HEK293 (cell line): ENCODE data around the gene CLMN.

Experiments
- CTCF ChIA-PET: fragments of 350-600 bp; formaldehyde crosslinking; extraction: SDS; loops from one replicate; lab custom pipeline; 2021; ENCODE audit warnings: antibody characterized with exemption; lab: Yijun Ruan, JAX
- POLR2A ChIA-PET: fragments of 300-600 bp; formaldehyde crosslinking; extraction: SDS; loops from one replicate; lab custom pipeline; 2020; ENCODE audit warnings: antibody characterized with exemption, inconsistent platforms; lab: Yijun Ruan, JAX
- H3K27ac ChIP-seq: fragments of 200-500 bp; sonication (Bioruptor generic); 2 replicates; pipeline ENCODE4 v1.5.1; 2014; ENCODE audit warnings: low read depth, low read length, control low read depth, inconsistent platforms; ENCODE audit errors: extremely low read depth
- H3K36me3 ChIP-seq, 2 experiments: fragments of 200-500 bp in 1 of 2; sonication (Bioruptor generic) in 1 of 2; 1 replicate in 1 of 2; 2 replicates in 1 of 2; pipeline ENCODE4 v1.5.1; 2014 to 2017; ENCODE audit warnings: inconsistent platforms in 2 of 2, low read length in 2 of 2; ENCODE audit not compliant: control insufficient read depth in 2 of 2, insufficient read depth in 1 of 2
- H3K4me1 ChIP-seq: fragments of 200-500 bp; sonication (Bioruptor generic); 2 replicates; pipeline ENCODE4 v1.5.1; 2014; ENCODE audit warnings: mild to moderate bottlenecking, low read length, inconsistent platforms; ENCODE audit not compliant: control insufficient read depth, insufficient read depth
- H3K4me3 ChIP-seq: 2 replicates; pipeline ENCODE4 v1.5.1; 2011; ENCODE audit warnings: low read depth, mild to moderate bottlenecking, control low read depth, low read length, moderate library complexity
- H3K9me3 ChIP-seq: fragments of 200-500 bp; sonication (Bioruptor generic); 2 replicates; pipeline ENCODE4 v1.5.1; 2014; ENCODE audit warnings: low read depth, low read length, inconsistent platforms; ENCODE audit not compliant: control insufficient read depth, insufficient read depth
- BCL11B ChIP-seq: fragments of 450-650 bp; formaldehyde crosslinking; IDR thresholded peaks from 2 replicates; pipeline ENCODE4 v1.5.1; 2016; ENCODE audit warnings: low read depth, missing biosample characterization, missing genetic modification characterization
- GLIS1 ChIP-seq: fragments of 450-650 bp; formaldehyde crosslinking; IDR thresholded peaks from 2 replicates; pipeline ENCODE4 v1.5.1; 2016; ENCODE audit warnings: missing biosample characterization, missing genetic modification characterization
- PRDM1 ChIP-seq: fragments of 450-650 bp; formaldehyde crosslinking; IDR thresholded peaks from 2 replicates; pipeline ENCODE4; 2016; ENCODE audit warnings: missing biosample characterization, missing genetic modification characterization
- SP3 ChIP-seq: fragments of 450-650 bp; formaldehyde crosslinking; IDR thresholded peaks from 2 replicates; pipeline ENCODE4 v1.5.1; 2016; ENCODE audit warnings: missing biosample characterization, missing genetic modification characterization
- ZEB2 ChIP-seq: fragments of 450-650 bp; formaldehyde crosslinking; IDR thresholded peaks from 2 replicates; pipeline ENCODE4 v1.5.1; 2016; ENCODE audit warnings: missing biosample characterization, missing genetic modification characterization
- ZFP41 ChIP-seq: fragments of 450-650 bp; formaldehyde crosslinking; IDR thresholded peaks from 2 replicates; pipeline ENCODE4 v1.5.1; 2016; ENCODE audit warnings: missing biosample characterization, missing genetic modification characterization, borderline replicate concordance
- ZNF112 ChIP-seq: fragments of 450-650 bp; formaldehyde crosslinking; IDR thresholded peaks from 2 replicates; pipeline ENCODE4 v1.5.0; 2017; ENCODE audit warnings: missing biosample characterization, missing genetic modification characterization
- ZNF175 ChIP-seq: fragments of 450-650 bp; formaldehyde crosslinking; IDR thresholded peaks from 2 replicates; pipeline ENCODE4 v1.5.1; 2016; ENCODE audit warnings: missing biosample characterization, missing genetic modification characterization
- ZNF19 ChIP-seq: fragments of 450-650 bp; formaldehyde crosslinking; IDR thresholded peaks from 2 replicates; pipeline ENCODE4; 2016; ENCODE audit warnings: missing biosample characterization, missing genetic modification characterization, low read depth
- ZNF2 ChIP-seq: fragments of 450-650 bp; formaldehyde crosslinking; IDR thresholded peaks from 2 replicates; pipeline ENCODE4 v1.5.1; 2016; ENCODE audit warnings: missing biosample characterization, missing genetic modification characterization
- ZNF23 ChIP-seq: fragments of 450-650 bp; formaldehyde crosslinking; IDR thresholded peaks from 2 replicates; pipeline ENCODE4 v1.5.1; 2016; ENCODE audit warnings: missing biosample characterization, missing genetic modification characterization, borderline replicate concordance
- ZNF354C ChIP-seq: fragments of 450-650 bp; formaldehyde crosslinking; IDR thresholded peaks from 2 replicates; pipeline ENCODE4 v1.5.1; 2016; ENCODE audit warnings: missing biosample characterization, missing genetic modification characterization, low read depth, borderline replicate concordance
- ZNF423 ChIP-seq: fragments of 450-650 bp; formaldehyde crosslinking; IDR thresholded peaks from 2 replicates; pipeline ENCODE4 v1.5.1; 2016; ENCODE audit warnings: missing biosample characterization, missing genetic modification characterization
- ZNF529 ChIP-seq: fragments of 450-650 bp; formaldehyde crosslinking; IDR thresholded peaks from 2 replicates; pipeline ENCODE4 v1.5.1; 2017; ENCODE audit warnings: missing genetic modification characterization, missing biosample characterization; ENCODE audit not compliant: insufficient replicate concordance
- ZNF548 ChIP-seq: fragments of 450-650 bp; formaldehyde crosslinking; IDR thresholded peaks from 2 replicates; pipeline ENCODE4 v1.5.1; 2016; ENCODE audit warnings: missing biosample characterization, missing genetic modification characterization
- ZNF658 ChIP-seq: fragments of 450-650 bp; formaldehyde crosslinking; IDR thresholded peaks from 2 replicates; pipeline ENCODE4; 2016; ENCODE audit warnings: missing biosample characterization, missing genetic modification characterization
- ZNF660 ChIP-seq: fragments of 450-650 bp; IDR thresholded peaks from 2 replicates; pipeline ENCODE4 v1.5.1; 2018; ENCODE audit warnings: missing biosample characterization, mild to moderate bottlenecking, missing genetic modification characterization
- TF ChIP-seq, protein P1 (sequence below): fragments of 450-650 bp; formaldehyde crosslinking; IDR thresholded peaks from 2 replicates; pipeline ENCODE4 v1.5.1; 2016; ENCODE audit warnings: missing biosample characterization, missing genetic modification characterization
- TF ChIP-seq, protein P2 (sequence below): fragments of 450-650 bp; formaldehyde crosslinking; IDR thresholded peaks from 2 replicates; pipeline ENCODE4 v1.5.1; 2016; ENCODE audit warnings: missing biosample characterization, missing genetic modification characterization
- TF ChIP-seq, protein P3 (sequence below): fragments of 450-650 bp; formaldehyde crosslinking; IDR thresholded peaks from 2 replicates; pipeline ENCODE4 v1.5.0; 2017; ENCODE audit warnings: missing biosample characterization, missing genetic modification characterization, borderline replicate concordance
- TF ChIP-seq, protein P4 (sequence below): fragments of 450-650 bp; formaldehyde crosslinking; IDR thresholded peaks from 2 replicates; pipeline ENCODE4 v1.5.1; 2016; ENCODE audit warnings: missing biosample characterization, missing genetic modification characterization

The CLMN gene

DNA sequence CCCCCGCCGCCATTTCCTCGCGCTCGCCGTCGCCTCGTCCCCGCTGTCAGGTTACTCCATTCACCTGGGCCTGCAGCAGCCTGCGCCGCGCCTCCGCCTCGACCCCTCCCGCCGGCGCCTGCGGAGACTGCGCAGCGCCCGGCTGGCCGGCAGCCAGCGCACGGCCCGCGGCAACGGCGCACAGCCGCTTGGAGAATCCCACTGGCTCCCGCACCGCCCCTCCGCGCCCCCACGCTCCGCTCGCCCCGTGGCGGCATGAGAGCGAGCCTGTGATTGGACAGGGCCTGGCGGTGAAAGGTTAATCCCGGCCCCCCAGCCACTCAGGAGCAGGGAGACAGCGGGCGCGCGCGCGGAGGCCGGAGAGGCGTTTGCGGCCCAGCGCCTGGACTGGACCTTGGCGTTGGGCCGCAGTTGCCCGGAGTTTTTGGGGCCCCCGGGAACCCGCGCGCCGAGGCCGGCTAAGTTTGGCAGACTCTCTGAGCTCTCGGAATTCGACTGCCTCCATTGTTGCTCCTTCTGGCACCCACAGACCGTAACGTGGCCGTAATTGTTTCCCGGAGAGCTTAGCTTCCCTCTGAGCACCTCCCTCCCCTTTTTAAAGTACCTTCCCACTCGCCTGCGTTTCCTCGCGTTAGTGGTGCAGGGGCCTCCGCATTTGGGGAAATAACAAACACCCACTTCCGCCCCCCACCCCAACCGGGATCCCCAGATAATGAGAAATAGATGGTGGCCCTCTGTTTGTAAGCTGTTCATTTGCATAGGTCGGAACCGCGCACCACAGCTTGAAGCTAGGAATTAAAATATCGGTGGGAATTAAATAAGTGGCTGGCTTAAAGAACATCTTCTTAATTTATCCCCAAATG, 162.2 kb downstream of the CLMN start, which contains the start of gene DICER1 (continued):
- TF ChIP-seq, protein P1, sequence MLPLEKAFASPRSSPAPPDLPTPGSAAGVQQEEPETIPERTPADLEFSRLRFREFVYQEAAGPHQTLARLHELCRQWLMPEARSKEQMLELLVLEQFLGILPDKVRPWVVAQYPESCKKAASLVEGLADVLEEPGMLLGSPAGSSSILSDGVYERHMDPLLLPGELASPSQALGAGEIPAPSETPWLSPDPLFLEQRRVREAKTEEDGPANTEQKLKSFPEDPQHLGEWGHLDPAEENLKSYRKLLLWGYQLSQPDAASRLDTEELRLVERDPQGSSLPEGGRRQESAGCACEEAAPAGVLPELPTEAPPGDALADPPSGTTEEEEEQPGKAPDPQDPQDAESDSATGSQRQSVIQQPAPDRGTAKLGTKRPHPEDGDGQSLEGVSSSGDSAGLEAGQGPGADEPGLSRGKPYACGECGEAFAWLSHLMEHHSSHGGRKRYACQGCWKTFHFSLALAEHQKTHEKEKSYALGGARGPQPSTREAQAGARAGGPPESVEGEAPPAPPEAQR (tag by site-specific recombination) = no peak
- TF ChIP-seq PRDM1 (tag by site-specific recombination) = no peak
- no peak for TF ChIP-seq ZNF19 (tag by site-specific recombination)
- TF ChIP-seq, protein P2, sequence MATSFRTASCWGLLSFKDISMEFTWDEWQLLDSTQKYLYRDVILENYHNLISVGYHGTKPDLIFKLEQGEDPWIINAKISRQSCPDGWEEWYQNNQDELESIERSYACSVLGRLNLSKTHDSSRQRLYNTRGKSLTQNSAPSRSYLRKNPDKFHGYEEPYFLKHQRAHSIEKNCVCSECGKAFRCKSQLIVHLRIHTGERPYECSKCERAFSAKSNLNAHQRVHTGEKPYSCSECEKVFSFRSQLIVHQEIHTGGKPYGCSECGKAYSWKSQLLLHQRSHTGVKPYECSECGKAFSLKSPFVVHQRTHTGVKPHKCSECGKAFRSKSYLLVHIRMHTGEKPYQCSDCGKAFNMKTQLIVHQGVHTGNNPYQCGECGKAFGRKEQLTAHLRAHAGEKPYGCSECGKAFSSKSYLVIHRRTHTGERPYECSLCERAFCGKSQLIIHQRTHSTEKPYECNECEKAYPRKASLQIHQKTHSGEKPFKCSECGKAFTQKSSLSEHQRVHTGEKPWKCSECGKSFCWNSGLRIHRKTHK (tag by site-specific recombination) = no peak
- peak; percentile 83 for TF ChIP-seq ZEB2 (tag by site-specific recombination)
- peak; percentile 27; the same call in 1 of the 2 replicates for TF ChIP-seq ZNF660
- no peak for TF ChIP-seq ZNF548 (tag by site-specific recombination)
- TF ChIP-seq ZNF658 (tag by site-specific recombination) = no peak

DNA sequence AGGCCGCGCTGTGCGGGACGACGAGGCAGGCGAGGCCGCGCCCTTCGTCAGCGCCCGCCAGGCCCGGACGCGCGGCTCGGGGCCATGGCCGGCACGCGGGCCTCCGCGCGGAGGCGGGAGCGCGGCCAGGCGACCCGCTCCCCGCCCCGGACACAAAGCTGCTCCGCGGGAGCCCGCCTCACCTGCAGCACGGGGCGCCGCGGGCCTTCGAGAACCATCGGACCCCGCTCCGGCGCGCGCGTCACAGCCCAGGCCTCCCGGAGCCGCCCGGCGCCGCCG, 162.7 kb downstream of the CLMN start:
- peak overlapping the region; percentile 81 for H3K4me3 ChIP-seq
- CTCF ChIA-PET = no interaction called here
- peak overlapping the region; percentile 99 for H3K27ac ChIP-seq
- H3K36me3 ChIP-seq = no peaks in the 10 kb centered on the region
- no peaks in the 10 kb centered on the region for H3K9me3 ChIP-seq
- POLR2A ChIA-PET = interaction anchor here (1.1 kb wide), 1 partner anchor 21 kb away, joined by 3 read pairs; no protein-coding TSS in a partner anchor
- peaks cover 18% of the 10 kb centered on the region for H3K4me1 ChIP-seq
- TF ChIP-seq ZNF354C (tag by site-specific recombination) (no peak), ZNF529 (no peak), BCL11B (tag by site-specific recombination) (no peak), ZNF175 (no peak), GLIS1 (tag by site-specific recombination) (no peak), ZNF23 (tag by site-specific recombination) (no peak), ZFP41 (tag by site-specific recombination) (no peak)
- TF ChIP-seq, all 188 proteins: peak for 0

DNA sequence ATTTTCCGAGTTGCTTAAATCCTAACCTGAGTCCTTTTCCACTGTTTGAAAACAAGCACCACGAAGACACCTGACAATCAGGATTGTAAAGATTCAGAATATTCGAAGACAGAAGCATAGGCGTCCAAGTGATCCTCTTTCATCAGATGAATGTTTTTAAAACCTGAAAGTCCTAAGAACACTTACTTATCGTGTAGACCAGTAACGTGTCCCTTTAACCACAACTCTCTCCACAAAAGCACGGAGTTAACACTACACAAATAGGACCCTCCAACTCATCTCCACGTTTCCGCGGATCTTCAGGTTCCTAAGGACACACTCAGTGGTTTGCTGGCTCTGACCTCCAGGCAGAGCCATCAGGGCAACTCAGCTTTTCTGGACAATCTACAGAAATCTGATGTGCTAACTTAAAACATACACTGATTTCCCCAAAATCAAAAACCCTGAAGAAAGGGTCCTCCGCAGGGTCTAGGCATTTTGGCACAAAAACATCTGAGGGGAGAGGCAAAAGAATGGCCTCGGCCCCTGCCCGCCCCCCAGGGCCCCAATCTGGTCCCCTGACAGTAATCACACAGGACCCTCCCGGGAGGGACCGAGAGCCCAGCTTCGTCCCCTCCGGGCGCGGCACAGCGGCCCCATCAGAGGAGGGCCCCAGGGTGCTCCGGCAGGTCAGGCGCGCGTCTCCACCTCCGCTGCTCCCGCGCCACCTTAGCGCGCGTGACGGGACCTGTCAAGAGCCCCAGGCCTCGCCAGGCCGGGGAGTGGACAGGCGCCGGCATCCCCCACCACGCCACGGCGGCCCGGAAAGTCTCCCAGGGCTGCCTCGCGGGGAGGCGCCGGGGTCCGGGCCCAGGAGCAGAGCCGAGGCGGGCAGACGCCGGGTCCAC, 163.3 kb downstream of the CLMN start:
- H3K4me1 ChIP-seq = peaks cover 18% of the 10 kb centered on the region
- H3K9me3 ChIP-seq = no peaks in the 10 kb centered on the region
- peak overlapping the region; percentile 81 for H3K4me3 ChIP-seq
- H3K27ac ChIP-seq = peak overlapping the region; percentile 99
- no peaks in the 10 kb centered on the region for H3K36me3 ChIP-seq
- ChIA-PET CTCF (interaction anchor here (0.5 to 1.6 kb wide), 3 partner anchors 202 to 276 kb away, joined by 4 to 6 read pairs (median 5); no protein-coding TSS in a partner anchor), POLR2A (interaction anchor here (0.6 kb wide), 1 partner anchor 386 kb away, joined by 3 read pairs; the partner anchor contains the start of gene GSC)
- TF ChIP-seq, protein P3, sequence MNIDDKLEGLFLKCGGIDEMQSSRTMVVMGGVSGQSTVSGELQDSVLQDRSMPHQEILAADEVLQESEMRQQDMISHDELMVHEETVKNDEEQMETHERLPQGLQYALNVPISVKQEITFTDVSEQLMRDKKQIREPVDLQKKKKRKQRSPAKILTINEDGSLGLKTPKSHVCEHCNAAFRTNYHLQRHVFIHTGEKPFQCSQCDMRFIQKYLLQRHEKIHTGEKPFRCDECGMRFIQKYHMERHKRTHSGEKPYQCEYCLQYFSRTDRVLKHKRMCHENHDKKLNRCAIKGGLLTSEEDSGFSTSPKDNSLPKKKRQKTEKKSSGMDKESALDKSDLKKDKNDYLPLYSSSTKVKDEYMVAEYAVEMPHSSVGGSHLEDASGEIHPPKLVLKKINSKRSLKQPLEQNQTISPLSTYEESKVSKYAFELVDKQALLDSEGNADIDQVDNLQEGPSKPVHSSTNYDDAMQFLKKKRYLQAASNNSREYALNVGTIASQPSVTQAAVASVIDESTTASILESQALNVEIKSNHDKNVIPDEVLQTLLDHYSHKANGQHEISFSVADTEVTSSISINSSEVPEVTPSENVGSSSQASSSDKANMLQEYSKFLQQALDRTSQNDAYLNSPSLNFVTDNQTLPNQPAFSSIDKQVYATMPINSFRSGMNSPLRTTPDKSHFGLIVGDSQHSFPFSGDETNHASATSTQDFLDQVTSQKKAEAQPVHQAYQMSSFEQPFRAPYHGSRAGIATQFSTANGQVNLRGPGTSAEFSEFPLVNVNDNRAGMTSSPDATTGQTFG (tag by site-specific recombination) = no peak
- TF ChIP-seq, protein P4, sequence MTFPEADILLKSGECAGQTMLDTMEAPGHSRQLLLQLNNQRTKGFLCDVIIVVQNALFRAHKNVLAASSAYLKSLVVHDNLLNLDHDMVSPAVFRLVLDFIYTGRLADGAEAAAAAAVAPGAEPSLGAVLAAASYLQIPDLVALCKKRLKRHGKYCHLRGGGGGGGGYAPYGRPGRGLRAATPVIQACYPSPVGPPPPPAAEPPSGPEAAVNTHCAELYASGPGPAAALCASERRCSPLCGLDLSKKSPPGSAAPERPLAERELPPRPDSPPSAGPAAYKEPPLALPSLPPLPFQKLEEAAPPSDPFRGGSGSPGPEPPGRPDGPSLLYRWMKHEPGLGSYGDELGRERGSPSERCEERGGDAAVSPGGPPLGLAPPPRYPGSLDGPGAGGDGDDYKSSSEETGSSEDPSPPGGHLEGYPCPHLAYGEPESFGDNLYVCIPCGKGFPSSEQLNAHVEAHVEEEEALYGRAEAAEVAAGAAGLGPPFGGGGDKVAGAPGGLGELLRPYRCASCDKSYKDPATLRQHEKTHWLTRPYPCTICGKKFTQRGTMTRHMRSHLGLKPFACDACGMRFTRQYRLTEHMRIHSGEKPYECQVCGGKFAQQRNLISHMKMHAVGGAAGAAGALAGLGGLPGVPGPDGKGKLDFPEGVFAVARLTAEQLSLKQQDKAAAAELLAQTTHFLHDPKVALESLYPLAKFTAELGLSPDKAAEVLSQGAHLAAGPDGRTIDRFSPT (tag by site-specific recombination) = no peak
- no peak for TF ChIP-seq SP3 (tag by site-specific recombination)
- 0 out of 2 replicates have a peak, but pooled peaks have one; percentile 28 for TF ChIP-seq ZNF2 (tag by site-specific recombination)
- peak; percentile 89 for TF ChIP-seq ZNF423 (tag by site-specific recombination)
- no peak for TF ChIP-seq ZNF112
